SU-DHL-6 (cell line): Measurements from ENCODE around the gene DOLK.

Experiments
- H2AFZ ChIP-seq: fragments of 200-600 bp; sonication (generic); 2 replicates; pipeline ENCODE4 v1.6.1; 2014; ENCODE audit warnings: low read depth, mild to moderate bottlenecking, moderate library complexity, mixed read lengths, antibody characterized with exemption, low read length; ENCODE audit not compliant: severe bottlenecking
- H3F3A ChIP-seq: fragments of 200-600 bp; shearing (Covaris generic); 2 replicates; pipeline ENCODE4 v1.6.0; 2016; ENCODE audit warnings: antibody characterized with exemption, mild to moderate bottlenecking; ENCODE audit not compliant: insufficient read depth
- H3K27ac ChIP-seq: fragments of 200-600 bp; sonication (generic); 2 replicates; pipeline ENCODE4 v1.5.1; 2016; ENCODE audit warnings: low read depth, mild to moderate bottlenecking, low read length, moderate library complexity, mixed read lengths
- H3K27me3 ChIP-seq: fragments of 200-600 bp; sonication (generic), shearing (Covaris generic); 2 replicates; pipeline ENCODE4 v1.6.0; 2014; ENCODE audit warnings: mild to moderate bottlenecking, low read length
- H3K36me3 ChIP-seq: fragments of 200-600 bp; sonication (generic); 2 replicates; pipeline ENCODE4 v1.6.1; 2014; ENCODE audit warnings: mild to moderate bottlenecking, low read length, mixed read lengths
- H3K4me2 ChIP-seq: fragments of 300-600, 200-600 bp; shearing (Covaris generic), sonication (generic); 2 replicates; pipeline ENCODE4 v1.6.0; 2014; ENCODE audit warnings: low read length, low read depth, mild to moderate bottlenecking; ENCODE audit not compliant: poor library complexity, severe bottlenecking
- H3K4me3 ChIP-seq: fragments of 200-600 bp; sonication (generic); 2 replicates; pipeline ENCODE4 v1.5.1; 2014; ENCODE audit warnings: antibody characterized with exemption, low read length, mild to moderate bottlenecking, mixed read lengths; ENCODE audit not compliant: insufficient read depth, poor library complexity, severe bottlenecking
- H3K79me2 ChIP-seq: fragments of 200-600 bp; sonication (generic); 2 replicates; pipeline ENCODE4 v1.6.1; 2014; ENCODE audit warnings: mild to moderate bottlenecking, low read length, moderate library complexity; ENCODE audit not compliant: insufficient read depth
- H3K9ac ChIP-seq: fragments of 200-600 bp; sonication (generic); 2 replicates; pipeline ENCODE4 v1.7.0; 2014; ENCODE audit warnings: mild to moderate bottlenecking, low read length
- H3K9me2 ChIP-seq: fragments of 200-600 bp; sonication (generic); replicated peaks from 2 replicates; pipeline ENCODE4 v1.6.1; 2014; ENCODE audit warnings: low read length; ENCODE audit not compliant: insufficient read depth
- H3K9me3 ChIP-seq: fragments of 200-600 bp; sonication (generic); 2 replicates; pipeline ENCODE4 v1.6.1; 2014; ENCODE audit warnings: low read length, mixed read lengths; ENCODE audit not compliant: insufficient read depth
- H4K20me1 ChIP-seq: fragments of 200-600 bp; sonication (generic); 2 replicates; pipeline ENCODE4 v1.6.1; 2014; ENCODE audit warnings: low read depth, mild to moderate bottlenecking, antibody characterized with exemption, low read length, moderate library complexity, mixed read lengths
- CTCF ChIP-seq: fragments of 200-600 bp; sonication (generic); IDR thresholded peaks from one replicate; pipeline ENCODE4 v1.5.1; 2017; ENCODE audit warnings: antibody characterized with exemption, mild to moderate bottlenecking, low read length, moderate library complexity; ENCODE audit not compliant: insufficient read depth, poor library complexity, severe bottlenecking
- EZH2phosphoT487 ChIP-seq: fragments of 200-600 bp; sonication (generic), shearing (Covaris generic); conservative IDR thresholded peaks from 2 replicates; pipeline ENCODE4 v1.6.1; 2018; ENCODE audit warnings: mild to moderate bottlenecking, antibody characterized with exemption, low read length, moderate library complexity, mixed read lengths

DOLK gene

GRCh38 chr9:128912270-128912853 lies 35.0 kb downstream of the DOLK start:
- H3K79me2 ChIP-seq: peaks cover 22% of the 10 kb centered on the region
- H3K27me3 ChIP-seq: no peaks in the 10 kb centered on the region
- no peaks in the 10 kb centered on the region for H3K36me3 ChIP-seq
- H3K9ac ChIP-seq: no peak overlapping the region
- no peak overlapping the region for H3K4me2 ChIP-seq
- H3K9me3 ChIP-seq: no peaks in the 10 kb centered on the region
- H3K27ac ChIP-seq: no peak overlapping the region
- H4K20me1 ChIP-seq: no peaks in the 10 kb centered on the region
- H3F3A ChIP-seq: no peaks in the 10 kb centered on the region
- no peak for TF ChIP-seq EZH2phosphoT487
- no peak for TF ChIP-seq CTCF
- H3K9me2 ChIP-seq: no peaks in the 10 kb centered on the region
- H2AFZ ChIP-seq: no peak overlapping the region
- H3K4me3 ChIP-seq: no peak overlapping the region

GRCh38 chr9:128911529-128912035 lies 35.8 kb downstream of the DOLK start:
- Histone ChIP-seq H3F3A (no peaks in the 10 kb centered on the region), H3K27me3 (no peaks in the 10 kb centered on the region), H4K20me1 (no peaks in the 10 kb centered on the region), H3K9ac (no peak overlapping the region), H3K79me2 (peaks cover 22% of the 10 kb centered on the region), H3K36me3 (no peaks in the 10 kb centered on the region), H3K9me2 (no peaks in the 10 kb centered on the region), H3K27ac (no peak overlapping the region), H3K9me3 (no peaks in the 10 kb centered on the region), H3K4me3 (no peak overlapping the region), H3K4me2 (no peak overlapping the region), H2AFZ (no peak overlapping the region)
- TF ChIP-seq CTCF (no peak), EZH2phosphoT487 (no peak)

GRCh38 chr9:128910906-128911305 lies 36.5 kb downstream of the DOLK start:
- Histone ChIP-seq H3K9me2 (no peaks in the 10 kb centered on the region), H4K20me1 (no peaks in the 10 kb centered on the region), H3K4me3 (no peak overlapping the region), H3K9me3 (no peaks in the 10 kb centered on the region), H3K27me3 (no peaks in the 10 kb centered on the region), H3K4me2 (no peak overlapping the region), H3F3A (no peaks in the 10 kb centered on the region), H2AFZ (no peak overlapping the region), H3K9ac (no peak overlapping the region), H3K27ac (no peak overlapping the region), H3K36me3 (no peaks in the 10 kb centered on the region), H3K79me2 (peaks cover 22% of the 10 kb centered on the region)
- TF ChIP-seq CTCF: no peak
- no peak for TF ChIP-seq EZH2phosphoT487
